H9 (cell line): ENCODE measurements around the gene BMERB1. TPM values are rescaled to one million over a fixed set of nuclear protein-coding genes. Genes with fewer than 3 reads are reported as not detected.

Source experiments
- DNase-seq: peaks from one replicate; pipeline ENCODE4 v3.0.0-alpha.2; 2017
- H2AFZ ChIP-seq: one replicate; pipeline ENCODE4 v1.6.1; 2013; ENCODE audit warnings: mild to moderate bottlenecking, low read length, control low read depth, moderate library complexity
- H2AK5ac ChIP-seq: 2 replicates; pipeline ENCODE4 v1.6.1; 2013; ENCODE audit warnings: low read length, control low read depth, mixed read lengths; ENCODE audit not compliant: insufficient read length
- H2BK120ac ChIP-seq: one replicate; pipeline ENCODE4 v1.6.1; 2013; ENCODE audit warnings: low read depth, mild to moderate bottlenecking, low read length, control low read depth, inconsistent platforms; ENCODE audit not compliant: poor library complexity, severe bottlenecking
- H2BK12ac ChIP-seq: 2 replicates; pipeline ENCODE4 v1.6.1; 2013; ENCODE audit warnings: low read length, control low read depth, mixed read lengths, low read depth; ENCODE audit not compliant: insufficient read length
- H2BK15ac ChIP-seq: 2 replicates; pipeline ENCODE4 v1.6.1; 2013; ENCODE audit warnings: low read depth, low read length, control low read depth
- H2BK20ac ChIP-seq: one replicate; pipeline ENCODE4 v1.6.1; 2013; ENCODE audit warnings: low read depth, mild to moderate bottlenecking, low read length, control low read depth, inconsistent platforms; ENCODE audit not compliant: poor library complexity, severe bottlenecking
- H2BK5ac ChIP-seq: 2 replicates; pipeline ENCODE4 v1.6.1; 2013; ENCODE audit warnings: low read length, control low read depth, mixed read lengths; ENCODE audit not compliant: insufficient read length
- H3K14ac ChIP-seq: 2 replicates; pipeline ENCODE4 v1.6.1; 2013; ENCODE audit warnings: low read length, control low read depth; ENCODE audit not compliant: insufficient read depth
- H3K18ac ChIP-seq: 2 replicates; pipeline ENCODE4 v1.6.1; 2013; ENCODE audit warnings: low read depth, mild to moderate bottlenecking, mixed read lengths, low read length, control low read depth; ENCODE audit not compliant: insufficient read length
- H3K23ac ChIP-seq: 2 replicates; pipeline ENCODE4 v1.6.1; 2013; ENCODE audit warnings: low read length, control low read depth, mixed read lengths, low read depth; ENCODE audit not compliant: insufficient read length
- H3K23me2 ChIP-seq: 2 replicates; pipeline ENCODE4 v1.6.1; 2013; ENCODE audit warnings: low read depth, mild to moderate bottlenecking, mixed read lengths, low read length, control low read depth; ENCODE audit not compliant: insufficient read length, poor library complexity, severe bottlenecking
- H3K27ac ChIP-seq: 2 replicates; pipeline ENCODE4 v1.5.1; 2013; ENCODE audit warnings: low read length, control low read depth, mixed read lengths, low read depth; ENCODE audit not compliant: insufficient read length
- H3K27me3 ChIP-seq: 2 replicates; pipeline ENCODE4 v1.6.1; 2013; ENCODE audit warnings: low read length, control low read depth, inconsistent platforms; ENCODE audit not compliant: insufficient read depth
- H3K4ac ChIP-seq: 2 replicates; pipeline ENCODE4 v1.6.1; 2013; ENCODE audit warnings: low read depth, mild to moderate bottlenecking, control low read depth, inconsistent platforms, low read length, moderate library complexity
- H3K4me1 ChIP-seq: 2 replicates; pipeline ENCODE4 v1.6.1; 2013; ENCODE audit warnings: low read length, control low read depth, inconsistent platforms; ENCODE audit not compliant: insufficient read depth
- H3K4me2 ChIP-seq: 2 replicates; pipeline ENCODE4 v1.6.1; 2013; ENCODE audit warnings: low read length, control low read depth, mixed read lengths; ENCODE audit not compliant: insufficient read length, insufficient read depth
- H3K56ac ChIP-seq: 2 replicates; pipeline ENCODE4 v1.6.1; 2013; ENCODE audit warnings: low read depth, mild to moderate bottlenecking, mixed read lengths, low read length, control low read depth; ENCODE audit not compliant: insufficient read length
- H3K79me1 ChIP-seq: 2 replicates; pipeline ENCODE4 v1.6.1; 2013; ENCODE audit warnings: low read depth, mild to moderate bottlenecking, moderate library complexity, low read length, control low read depth, inconsistent platforms; ENCODE audit not compliant: insufficient read depth, poor library complexity, severe bottlenecking
- H3K79me2 ChIP-seq: 2 replicates; pipeline ENCODE4 v1.6.1; 2013; ENCODE audit warnings: low read length, control low read depth, inconsistent platforms; ENCODE audit not compliant: insufficient read depth
- H3K9ac ChIP-seq: 2 replicates; pipeline ENCODE4 v1.6.1; 2013; ENCODE audit warnings: low read length, control low read depth, mixed read lengths; ENCODE audit not compliant: insufficient read length; ENCODE audit errors: extremely low read depth
- H3K9me3 ChIP-seq: one replicate; pipeline ENCODE4 v1.6.1; 2013; ENCODE audit warnings: low read depth, low read length, inconsistent platforms; ENCODE audit not compliant: control insufficient read depth
- H3T11ph ChIP-seq: one replicate; pipeline ENCODE4 v1.6.1; 2013; ENCODE audit warnings: mild to moderate bottlenecking, low read length, control low read depth, inconsistent platforms
- H4K20me1 ChIP-seq: one replicate; pipeline ENCODE4 v1.6.1; 2013; ENCODE audit not compliant: control insufficient read depth, insufficient read length, insufficient read depth
- H4K5ac ChIP-seq: 2 replicates; pipeline ENCODE4 v1.6.1; 2013; ENCODE audit warnings: low read depth, mild to moderate bottlenecking, mixed read lengths, low read length, control low read depth; ENCODE audit not compliant: insufficient read length
- H4K8ac ChIP-seq: replicated peaks from 2 replicates; pipeline ENCODE4 v1.6.1; 2013; ENCODE audit warnings: low read length, control low read depth, mixed read lengths, low read depth; ENCODE audit not compliant: insufficient read length
- H4K91ac ChIP-seq: 2 replicates; pipeline ENCODE4 v1.6.1; 2013; ENCODE audit warnings: low read depth, mild to moderate bottlenecking, moderate library complexity, mixed read lengths, low read length, control low read depth; ENCODE audit not compliant: insufficient read length
- H3K27ac Mint-ChIP-seq, 3 experiments: 2 replicates in 2 of 3; 3 replicates in 1 of 3; pipeline ENCODE4 v1.8.0; 2020 to 2021; ENCODE audit warnings: mixed read lengths in 3 of 3, mild to moderate bottlenecking in 1 of 3, moderate library complexity in 1 of 3
- H3K27me3 Mint-ChIP-seq: 2 replicates; pipeline ENCODE4 v1.8.0; 2021; ENCODE audit warnings: low read depth, mild to moderate bottlenecking, moderate library complexity, mixed read lengths
- H3K36me3 Mint-ChIP-seq, 3 experiments: 2 replicates in 2 of 3; 3 replicates in 1 of 3; pipeline ENCODE4 v1.8.0; 2020 to 2021; ENCODE audit warnings: low read depth in 3 of 3, mixed read lengths in 3 of 3; ENCODE audit not compliant: insufficient read depth in 1 of 3
- H3K4me1 Mint-ChIP-seq, 2 experiments: 2 replicates each; pipeline ENCODE4 v1.8.0; 2020; ENCODE audit warnings: mixed read lengths in 2 of 2
- H3K4me3 Mint-ChIP-seq, 2 experiments: 2 replicates in 1 of 2; 3 replicates in 1 of 2; pipeline ENCODE4 v1.8.0; 2020 to 2021; ENCODE audit warnings: mild to moderate bottlenecking in 2 of 2, mixed read lengths in 2 of 2, moderate library complexity in 1 of 2
- H3K9me3 Mint-ChIP-seq, 2 experiments: 2 replicates in 1 of 2; 3 replicates in 1 of 2; pipeline ENCODE4 v1.8.0; 2020; ENCODE audit warnings: mild to moderate bottlenecking in 2 of 2, mixed read lengths in 2 of 2, moderate library complexity in 1 of 2
- CTCF ChIP-seq: fragments of 200-600 bp; sonication (generic); conservative IDR thresholded peaks from 3 replicates; pipeline ENCODE4 v1.8.0; 2021; ENCODE audit warnings: antibody characterized with exemption, mild to moderate bottlenecking
- WGBS: extraction: QIAGEN DNeasy Blood & Tissue Kit; methylation state at CpG from one replicate; pipeline ENCODE4 v1.1.7; 2013; ENCODE audit warnings: missing lambda C conversion rate, low lambda C conversion rate, mixed read lengths; ENCODE audit not compliant: insufficient read length; ENCODE audit errors: extremely low coverage; 5-methylcytosine and 5-hydroxymethylcytosine counted together
- total RNA-seq: library from RNA; stranded (reverse); gene quantifications from 2 replicates; pipeline ENCODE4 v1.2.1, GENCODE V29; 2021

The BMERB1 gene
- total RNA-seq, 1 experiment from 2014 or later, result 19.5 TPM

GRCh38 chr16:15530085-15530484, 95.7 kb downstream of the BMERB1 start:
- H4K91ac ChIP-seq, result no peak overlapping the region
- no peak overlapping the region for H2BK15ac ChIP-seq
- no peaks in the 10 kb centered on the region for H3K4me1 ChIP-seq
- no peaks in the 10 kb centered on the region for H3K79me2 ChIP-seq
- no peak overlapping the region for H3K4me2 ChIP-seq
- Mint-ChIP-seq H3K36me3 (peaks cover 0 to 4% (median 0%) of the 10 kb centered on the region in 3 experiments; a peak in 3 of 7 replicates), H3K4me3 (no peak overlapping the region; a peak in 1 of 5 replicates), H3K9me3 (no peaks in the 10 kb centered on the region), H3K27ac (no peak overlapping the region), H3K27me3 (no peaks in the 10 kb centered on the region), H3K4me1 (no peaks in the 10 kb centered on the region)
- no peaks in the 10 kb centered on the region for H3K79me1 ChIP-seq
- no peak overlapping the region for H2BK12ac ChIP-seq
- H3K9ac ChIP-seq, result no peak overlapping the region
- no peaks in the 10 kb centered on the region for H3K27me3 ChIP-seq
- H3K14ac ChIP-seq, result no peak overlapping the region
- no peaks in the 10 kb centered on the region for H3K9me3 ChIP-seq
- no peak overlapping the region for H2BK5ac ChIP-seq
- no peak overlapping the region for H2AK5ac ChIP-seq
- no peak overlapping the region for H3K27ac ChIP-seq
- no peak for DNase-seq
- H3K23me2 ChIP-seq, result no peaks in the 10 kb centered on the region
- H2AFZ ChIP-seq, result no peak overlapping the region
- H2BK120ac ChIP-seq, result no peak overlapping the region
- WGBS, result no CpG with 5 or more reads among the region's 5 CpGs
- no peak overlapping the region for H3K18ac ChIP-seq
- H4K5ac ChIP-seq, result no peak overlapping the region
- no peak overlapping the region for H3T11ph ChIP-seq
- H3K4ac ChIP-seq, result no peak overlapping the region
- H3K56ac ChIP-seq, result no peak overlapping the region
- no peak overlapping the region for H4K8ac ChIP-seq
- H2BK20ac ChIP-seq, result no peak overlapping the region
- no peak for TF ChIP-seq CTCF
- H4K20me1 ChIP-seq, result no peaks in the 10 kb centered on the region
- H3K23ac ChIP-seq, result no peak overlapping the region
